GM10248 (cell line): Measurements from ENCODE around the gene RNF5.

ENCODE experiments used
- CTCF ChIA-PET: fragments of 300-600 bp; sonication (Branson Sonifier 250); formaldehyde crosslinking; extraction: SDS; loops from one replicate; lab custom pipeline; 2021; ENCODE audit warnings: antibody characterized with exemption; lab: Yijun Ruan, JAX
- POLR2A ChIA-PET: fragments of 350-650 bp; sonication (Branson Sonifier 250); formaldehyde crosslinking; extraction: SDS; loops from one replicate; lab custom pipeline; 2020; ENCODE audit warnings: antibody characterized with exemption; lab: Yijun Ruan, JAX
- DNase-seq: peaks from one replicate; pipeline ENCODE4 v3.0.0; 2012; ENCODE audit errors: extremely low spot score
- TF ChIP-seq, protein P1 (sequence below): IDR thresholded peaks from 2 replicates; pipeline ENCODE4 v1.5.1; 2012; ENCODE audit warnings: mild to moderate bottlenecking, low read depth; ENCODE audit errors: extremely low read depth, missing control alignments, control extremely low read depth

The RNF5 gene

DNA sequence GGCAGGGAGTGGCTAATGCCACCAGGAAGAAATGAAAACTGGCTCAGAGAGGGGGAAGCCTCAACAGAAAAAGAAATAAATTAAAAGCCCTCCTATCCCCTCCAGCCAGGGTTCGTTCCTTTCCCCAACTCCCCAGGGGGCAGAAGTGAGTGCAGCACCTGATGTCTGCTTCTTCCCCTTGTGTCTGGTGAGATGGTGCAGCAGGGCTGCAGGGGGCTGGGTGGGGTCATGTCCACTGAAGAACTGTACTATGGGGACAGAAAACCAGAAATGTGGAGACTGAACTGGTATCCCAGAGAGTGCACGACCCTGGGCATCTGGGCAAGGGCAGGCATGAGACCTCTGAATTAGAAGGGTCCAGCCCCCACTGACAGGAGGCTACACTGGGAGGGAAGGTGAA lies 9.9 kb upstream of the RNF5 start:
- POLR2A ChIA-PET, result no interaction called here
- TF ChIP-seq, protein P1, sequence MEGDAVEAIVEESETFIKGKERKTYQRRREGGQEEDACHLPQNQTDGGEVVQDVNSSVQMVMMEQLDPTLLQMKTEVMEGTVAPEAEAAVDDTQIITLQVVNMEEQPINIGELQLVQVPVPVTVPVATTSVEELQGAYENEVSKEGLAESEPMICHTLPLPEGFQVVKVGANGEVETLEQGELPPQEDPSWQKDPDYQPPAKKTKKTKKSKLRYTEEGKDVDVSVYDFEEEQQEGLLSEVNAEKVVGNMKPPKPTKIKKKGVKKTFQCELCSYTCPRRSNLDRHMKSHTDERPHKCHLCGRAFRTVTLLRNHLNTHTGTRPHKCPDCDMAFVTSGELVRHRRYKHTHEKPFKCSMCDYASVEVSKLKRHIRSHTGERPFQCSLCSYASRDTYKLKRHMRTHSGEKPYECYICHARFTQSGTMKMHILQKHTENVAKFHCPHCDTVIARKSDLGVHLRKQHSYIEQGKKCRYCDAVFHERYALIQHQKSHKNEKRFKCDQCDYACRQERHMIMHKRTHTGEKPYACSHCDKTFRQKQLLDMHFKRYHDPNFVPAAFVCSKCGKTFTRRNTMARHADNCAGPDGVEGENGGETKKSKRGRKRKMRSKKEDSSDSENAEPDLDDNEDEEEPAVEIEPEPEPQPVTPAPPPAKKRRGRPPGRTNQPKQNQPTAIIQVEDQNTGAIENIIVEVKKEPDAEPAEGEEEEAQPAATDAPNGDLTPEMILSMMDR, result no peak
- CTCF ChIA-PET, result no interaction called here
- no peak for DNase-seq

DNA sequence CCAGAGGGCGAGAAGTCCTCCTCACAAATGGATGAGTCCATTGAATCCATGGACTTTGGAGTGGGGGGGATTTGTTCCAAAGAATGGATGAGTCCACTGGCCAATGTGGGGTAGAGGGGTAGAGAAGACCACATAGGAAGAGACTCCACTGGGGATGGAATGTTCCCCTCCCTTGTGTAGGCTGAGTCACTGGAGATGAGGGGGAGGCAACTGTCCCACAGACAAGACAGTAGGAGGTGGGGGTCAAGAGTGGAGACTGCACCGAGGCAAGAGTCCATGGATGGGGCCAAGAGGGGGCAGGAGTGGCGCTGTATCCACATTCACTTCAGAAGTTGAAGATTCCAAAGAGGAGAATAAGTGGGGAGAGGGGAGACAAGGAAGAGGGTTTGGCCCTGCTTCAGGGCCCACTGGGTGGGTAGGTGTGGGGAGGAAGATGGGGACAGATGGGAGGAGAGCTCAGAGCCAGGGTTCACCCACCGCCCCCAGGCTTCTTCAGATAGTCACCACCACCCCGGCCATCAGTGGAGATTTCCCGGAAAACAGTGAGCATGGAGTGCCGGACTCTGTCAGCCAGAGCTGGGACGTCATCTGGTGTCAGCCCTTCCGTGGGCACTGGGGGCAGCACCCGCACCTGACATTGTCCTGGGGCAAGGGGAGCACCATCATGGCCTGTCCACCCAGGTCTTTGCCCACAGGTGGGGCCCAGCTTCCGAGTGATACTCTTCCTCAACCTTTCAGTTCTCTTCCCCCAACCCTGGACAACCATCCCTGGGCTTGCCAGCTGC lies 9.2 kb upstream of the RNF5 start:
- DNase-seq, result no peak
- POLR2A ChIA-PET, result no interaction called here
- TF ChIP-seq, protein P1, result no peak
- CTCF ChIA-PET, result interaction anchor here (1.1 kb wide), 1 partner anchor 50 kb away, joined by 5 read pairs; no protein-coding TSS in a partner anchor

DNA sequence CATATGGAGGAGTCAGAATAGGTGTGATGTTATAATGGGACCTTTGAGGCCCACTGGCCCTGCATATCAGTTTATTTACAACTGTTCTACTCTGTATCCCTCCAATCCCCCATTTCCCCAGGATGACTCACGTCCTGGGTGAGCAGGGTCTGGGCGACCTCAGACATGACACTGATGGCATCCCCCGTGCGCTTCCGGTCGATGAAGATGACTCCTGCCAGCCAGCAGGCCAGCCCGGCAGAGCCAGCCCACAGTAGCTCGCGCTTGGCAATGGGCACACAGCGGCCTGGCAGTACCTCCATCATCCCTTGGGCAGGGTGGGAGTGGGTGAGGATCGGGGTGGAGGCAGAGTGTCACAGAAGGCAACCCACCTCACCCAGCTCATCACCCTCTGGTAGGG lies 7.9 kb upstream of the RNF5 start:
- TF ChIP-seq, protein P1, result no peak
- DNase-seq, result no peak
- ChIA-PET CTCF (no interaction called here), POLR2A (no interaction called here)

DNA sequence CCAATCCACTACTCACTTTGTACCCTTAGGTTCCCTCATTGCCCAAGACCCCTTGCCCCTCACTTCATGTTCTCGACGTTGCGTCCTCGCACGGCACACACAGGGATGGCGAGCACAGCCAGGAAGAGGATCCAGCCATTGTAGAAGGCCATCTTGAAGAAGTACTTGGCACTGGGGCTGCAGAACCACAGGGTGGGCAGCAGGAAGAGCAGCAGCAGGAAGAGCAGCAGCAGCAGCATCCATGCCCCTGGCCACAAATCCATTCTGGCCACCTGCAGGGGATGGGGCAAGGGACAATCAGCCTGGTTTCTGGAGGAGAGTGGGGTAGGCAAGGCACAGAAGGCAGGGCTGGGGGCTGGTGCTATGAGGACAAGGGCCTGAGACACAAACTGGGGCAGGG lies 7.0 kb upstream of the RNF5 start:
- TF ChIP-seq, protein P1, result no peak
- ChIA-PET CTCF (interaction anchor here (1.1 to 1.4 kb wide), 2 partner anchors 24 to 53 kb away, joined by 4 read pairs; no protein-coding TSS in a partner anchor), POLR2A (no interaction called here)
- DNase-seq, result no peak

DNA sequence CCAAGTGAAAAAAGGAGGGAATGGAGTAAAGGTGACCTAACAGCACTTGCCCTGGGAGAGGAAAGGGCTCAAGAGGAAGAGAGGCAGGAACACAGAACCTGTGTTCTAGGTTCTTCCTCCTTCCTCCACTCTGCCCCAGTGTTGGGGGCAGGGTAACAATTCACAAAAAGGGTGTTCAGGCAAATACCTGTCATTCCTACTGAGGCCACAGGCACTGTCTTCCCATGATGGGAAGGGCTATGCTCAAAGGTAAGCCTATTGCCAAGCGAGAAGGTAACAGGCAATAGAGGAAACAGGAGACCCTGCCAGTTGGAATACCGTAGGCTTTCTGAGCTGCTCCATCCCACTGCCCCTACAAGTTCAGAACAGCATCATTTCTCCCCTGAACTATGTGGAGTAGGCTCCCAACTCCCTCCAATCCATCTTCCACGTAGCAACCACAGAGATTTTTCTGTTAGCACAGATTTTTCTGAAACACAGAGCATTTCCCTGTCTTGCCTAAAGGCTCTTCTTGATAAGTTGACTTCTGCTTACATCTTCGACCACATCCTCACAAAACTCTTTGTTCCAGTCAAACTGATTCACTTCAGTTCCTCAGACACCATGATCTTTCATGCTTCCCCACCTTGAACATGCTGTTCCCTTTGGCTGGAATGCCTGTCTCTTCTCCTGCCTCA lies 5.0 kb upstream of the RNF5 start:
- TF ChIP-seq, protein P1, result no peak
- CTCF ChIA-PET, result no interaction called here
- no peak for DNase-seq
- POLR2A ChIA-PET, result no interaction called here

DNA sequence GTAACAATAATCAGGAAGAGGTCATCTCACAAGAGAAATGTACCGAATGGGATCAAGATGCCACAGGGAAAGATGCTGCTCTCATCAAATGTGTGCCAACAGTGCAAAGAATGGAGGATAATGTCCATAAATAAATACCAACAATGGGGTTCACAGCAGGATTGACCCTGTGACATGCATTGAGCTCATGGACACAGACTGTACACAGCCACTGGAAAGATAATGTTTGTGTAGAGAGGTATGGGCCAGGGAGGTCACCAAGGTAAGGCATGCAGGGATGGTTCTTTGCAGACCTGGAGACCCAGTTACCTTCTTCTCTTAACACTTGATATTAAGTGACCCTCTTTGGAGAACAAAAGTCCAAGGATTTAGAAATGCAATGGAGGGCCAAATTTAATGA lies 3.8 kb upstream of the RNF5 start:
- CTCF ChIA-PET, result no interaction called here
- POLR2A ChIA-PET, result no interaction called here
- DNase-seq, result no peak
- TF ChIP-seq, protein P1, result no peak
